ENCODE data around the gene ZNF486. TPM values are rescaled to one million over a fixed set of nuclear protein-coding genes. Genes with fewer than 3 reads are reported as not detected.

Gene ZNF486
- total RNA-seq, 1 donor from 2014 or later = 15.3 TPM

- no peaks in the 10 kb centered on the region for H3K4me1 Mint-ChIP-seq (ENCODE audit: unreplicated experiment)
- no peaks in the 10 kb centered on the region for H3K27me3 Mint-ChIP-seq
- H3K27ac Mint-ChIP-seq = no peak overlapping the region
- no peak overlapping the region for H3K4me3 Mint-ChIP-seq
- TF ChIP-seq CTCF (conservative IDR thresholded peaks at IDR 0.05) = no peak
- H3K9me3 Mint-ChIP-seq = no peaks in the 10 kb centered on the region
- no peak for DNase-seq (ENCODE audit: extremely low spot score, unreplicated experiment)
- no peaks in the 10 kb centered on the region for H3K36me3 Mint-ChIP-seq
Measured at GRCh38 chr19:20153281-20153680, 13.7 kb upstream of the ZNF486 start.

GRCh38 chr19:20154636-20155035, 12.4 kb upstream of the ZNF486 start:
- Mint-ChIP-seq H3K27me3 (no peaks in the 10 kb centered on the region), H3K36me3 (no peaks in the 10 kb centered on the region), H3K27ac (no peak overlapping the region), H3K9me3 (no peaks in the 10 kb centered on the region), H3K4me1 (ENCODE audit: unreplicated experiment) (no peaks in the 10 kb centered on the region), H3K4me3 (no peak overlapping the region)
- no peak for DNase-seq (ENCODE audit: extremely low spot score, unreplicated experiment)
- TF ChIP-seq CTCF (conservative IDR thresholded peaks at IDR 0.05) = no peak

- DNase-seq (ENCODE audit: extremely low spot score, unreplicated experiment) = no peak
- peaks cover 7% of the 10 kb centered on the region for H3K9me3 Mint-ChIP-seq
- TF ChIP-seq CTCF (conservative IDR thresholded peaks at IDR 0.05) = no peak
- no peaks in the 10 kb centered on the region for H3K27me3 Mint-ChIP-seq
- H3K36me3 Mint-ChIP-seq = no peaks in the 10 kb centered on the region
- H3K27ac Mint-ChIP-seq = no peak overlapping the region
- no peaks in the 10 kb centered on the region for H3K4me1 Mint-ChIP-seq (ENCODE audit: unreplicated experiment)
- H3K4me3 Mint-ChIP-seq = no peak overlapping the region
Measured at GRCh38 chr19:20162821-20163220, 4.2 kb upstream of the ZNF486 start.

- H3K27ac Mint-ChIP-seq = no peak overlapping the region
- H3K4me3 Mint-ChIP-seq = no peak overlapping the region
- peaks cover 4% of the 10 kb centered on the region for H3K36me3 Mint-ChIP-seq
- no peaks in the 10 kb centered on the region for H3K27me3 Mint-ChIP-seq
- no peak for DNase-seq (ENCODE audit: extremely low spot score, unreplicated experiment)
- peaks cover 7% of the 10 kb centered on the region for H3K9me3 Mint-ChIP-seq
- no peaks in the 10 kb centered on the region for H3K4me1 Mint-ChIP-seq (ENCODE audit: unreplicated experiment)
- no peak for TF ChIP-seq CTCF (conservative IDR thresholded peaks at IDR 0.05)
Measured at GRCh38 chr19:20164456-20164855, 2.6 kb upstream of the ZNF486 start.

- no peaks in the 10 kb centered on the region for H3K27me3 Mint-ChIP-seq
- TF ChIP-seq CTCF (conservative IDR thresholded peaks at IDR 0.05) = no peak
- peak overlapping the region; percentile 5 for H3K27ac Mint-ChIP-seq
- DNase-seq (ENCODE audit: extremely low spot score, unreplicated experiment) = no peak
- peak overlapping the region; percentile 64 for H3K4me3 Mint-ChIP-seq
- peaks cover 7% of the 10 kb centered on the region for H3K9me3 Mint-ChIP-seq
- H3K36me3 Mint-ChIP-seq = peaks cover 18% of the 10 kb centered on the region
- peaks cover under 1% of the 10 kb centered on the region for H3K4me1 Mint-ChIP-seq (ENCODE audit: unreplicated experiment)
Measured at GRCh38 chr19:20165971-20166592, 932 bp upstream of the ZNF486 start.

Measured in type B pancreatic cell (in vitro differentiated cells).